Loucy (cell line): Measurements from ENCODE around the gene KRTAP29-1.

Experiments
- H2AFZ ChIP-seq: fragments of 200-600 bp; sonication (generic); 2 replicates; pipeline ENCODE4 v1.6.0; 2016; ENCODE audit warnings: antibody characterized with exemption, mild to moderate bottlenecking, low read length, moderate library complexity
- H3F3A ChIP-seq: fragments of 200-600 bp; 2 replicates; pipeline ENCODE4 v1.6.0; 2016; ENCODE audit warnings: antibody characterized with exemption, low read depth, mild to moderate bottlenecking
- H3K27me3 ChIP-seq: fragments of 200-600 bp; sonication (generic); 2 replicates; pipeline ENCODE4 v1.6.1; 2014; ENCODE audit warnings: low read length, mild to moderate bottlenecking; ENCODE audit not compliant: insufficient read depth, poor library complexity, severe bottlenecking
- H3K36me3 ChIP-seq: fragments of 200-600 bp; sonication (generic); 2 replicates; pipeline ENCODE4 v1.6.1; 2016; ENCODE audit warnings: low read length; ENCODE audit not compliant: insufficient read depth
- H3K4me1 ChIP-seq: fragments of 200-600 bp; sonication (generic); 2 replicates; pipeline ENCODE4 v1.5.1; 2014; ENCODE audit warnings: low read length, mild to moderate bottlenecking; ENCODE audit not compliant: insufficient read depth, poor library complexity, severe bottlenecking
- H3K4me2 ChIP-seq: fragments of 200-600 bp; sonication (generic); 2 replicates; pipeline ENCODE4 v1.6.0; 2014; ENCODE audit warnings: antibody characterized with exemption, low read length, low read depth, mild to moderate bottlenecking; ENCODE audit not compliant: poor library complexity, severe bottlenecking
- H3K4me3 ChIP-seq: fragments of 200-600 bp; sonication (generic); 2 replicates; pipeline ENCODE4 v1.5.1; 2014; ENCODE audit warnings: low read length, mild to moderate bottlenecking, mixed read lengths; ENCODE audit not compliant: poor library complexity, severe bottlenecking
- H3K79me2 ChIP-seq: fragments of 200-600 bp; sonication (generic); 2 replicates; pipeline ENCODE4 v1.6.1; 2014; ENCODE audit warnings: low read length; ENCODE audit not compliant: insufficient read depth
- H3K9ac ChIP-seq: fragments of 200-600 bp; sonication (generic); 2 replicates; pipeline ENCODE4 v1.6.0; 2014; ENCODE audit warnings: mild to moderate bottlenecking, low read depth, low read length, moderate library complexity; ENCODE audit not compliant: poor library complexity, severe bottlenecking
- H3K9me2 ChIP-seq: fragments of 200-600 bp; sonication (generic); replicated peaks from 2 replicates; pipeline ENCODE4 v1.6.1; 2016; ENCODE audit warnings: low read depth, low read length, mixed read lengths
- H3K9me3 ChIP-seq: fragments of 200-600 bp; sonication (generic); 2 replicates; pipeline ENCODE4 v1.6.1; 2014; ENCODE audit warnings: mild to moderate bottlenecking, antibody characterized with exemption, low read length, low read depth; ENCODE audit not compliant: insufficient read depth
- H4K20me1 ChIP-seq: fragments of 200-600 bp; sonication (generic); 2 replicates; pipeline ENCODE4 v1.6.0; 2014; ENCODE audit warnings: antibody characterized with exemption, low read length, mild to moderate bottlenecking; ENCODE audit not compliant: insufficient read depth, poor library complexity, severe bottlenecking
- EZH2phosphoT487 ChIP-seq: fragments of 200-600 bp; IDR thresholded peaks from 2 replicates; pipeline ENCODE4 v1.6.1; 2018; ENCODE audit warnings: antibody characterized with exemption, mild to moderate bottlenecking, moderate library complexity, borderline replicate concordance
- TF ChIP-seq, protein P1 (sequence below): fragments of 200-600 bp; sonication (generic); conservative IDR thresholded peaks from 2 replicates; pipeline ENCODE4 v1.5.1; 2014; ENCODE audit warnings: mild to moderate bottlenecking, antibody characterized with exemption, low read length

KRTAP29-1 gene

DNA sequence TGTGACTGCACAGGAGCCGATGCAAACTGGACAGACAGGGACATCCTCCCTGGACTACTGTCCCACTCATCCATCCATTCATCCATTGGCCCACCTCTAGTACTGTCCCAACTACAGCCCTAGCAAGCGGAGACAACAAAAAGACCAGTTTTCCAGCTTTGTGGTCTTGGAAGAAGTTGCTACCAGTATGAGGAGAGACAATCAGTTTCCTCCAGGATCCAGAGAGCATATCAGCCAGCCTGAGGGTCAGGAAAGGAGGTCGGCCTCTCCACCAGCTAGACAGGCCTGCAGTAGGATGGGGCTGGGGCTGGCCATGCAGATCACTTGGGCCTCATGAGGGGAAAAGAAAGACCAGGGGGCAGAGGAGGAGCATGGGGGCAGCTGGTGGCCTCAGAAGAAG, 31.2 kb upstream of the KRTAP29-1 start:
- no peak overlapping the region for H3K4me3 ChIP-seq
- no peaks in the 10 kb centered on the region for H3K36me3 ChIP-seq
- H2AFZ ChIP-seq = no peak overlapping the region
- no peaks in the 10 kb centered on the region for H4K20me1 ChIP-seq
- H3K79me2 ChIP-seq = no peaks in the 10 kb centered on the region
- no peaks in the 10 kb centered on the region for H3K27me3 ChIP-seq
- H3K4me1 ChIP-seq = no peaks in the 10 kb centered on the region
- H3F3A ChIP-seq = no peaks in the 10 kb centered on the region
- no peak overlapping the region for H3K9ac ChIP-seq
- H3K4me2 ChIP-seq = no peak overlapping the region
- TF ChIP-seq, protein P1, sequence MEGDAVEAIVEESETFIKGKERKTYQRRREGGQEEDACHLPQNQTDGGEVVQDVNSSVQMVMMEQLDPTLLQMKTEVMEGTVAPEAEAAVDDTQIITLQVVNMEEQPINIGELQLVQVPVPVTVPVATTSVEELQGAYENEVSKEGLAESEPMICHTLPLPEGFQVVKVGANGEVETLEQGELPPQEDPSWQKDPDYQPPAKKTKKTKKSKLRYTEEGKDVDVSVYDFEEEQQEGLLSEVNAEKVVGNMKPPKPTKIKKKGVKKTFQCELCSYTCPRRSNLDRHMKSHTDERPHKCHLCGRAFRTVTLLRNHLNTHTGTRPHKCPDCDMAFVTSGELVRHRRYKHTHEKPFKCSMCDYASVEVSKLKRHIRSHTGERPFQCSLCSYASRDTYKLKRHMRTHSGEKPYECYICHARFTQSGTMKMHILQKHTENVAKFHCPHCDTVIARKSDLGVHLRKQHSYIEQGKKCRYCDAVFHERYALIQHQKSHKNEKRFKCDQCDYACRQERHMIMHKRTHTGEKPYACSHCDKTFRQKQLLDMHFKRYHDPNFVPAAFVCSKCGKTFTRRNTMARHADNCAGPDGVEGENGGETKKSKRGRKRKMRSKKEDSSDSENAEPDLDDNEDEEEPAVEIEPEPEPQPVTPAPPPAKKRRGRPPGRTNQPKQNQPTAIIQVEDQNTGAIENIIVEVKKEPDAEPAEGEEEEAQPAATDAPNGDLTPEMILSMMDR = no peak
- TF ChIP-seq EZH2phosphoT487 = no peak
- no peaks in the 10 kb centered on the region for H3K9me3 ChIP-seq
- H3K9me2 ChIP-seq = no peaks in the 10 kb centered on the region

DNA sequence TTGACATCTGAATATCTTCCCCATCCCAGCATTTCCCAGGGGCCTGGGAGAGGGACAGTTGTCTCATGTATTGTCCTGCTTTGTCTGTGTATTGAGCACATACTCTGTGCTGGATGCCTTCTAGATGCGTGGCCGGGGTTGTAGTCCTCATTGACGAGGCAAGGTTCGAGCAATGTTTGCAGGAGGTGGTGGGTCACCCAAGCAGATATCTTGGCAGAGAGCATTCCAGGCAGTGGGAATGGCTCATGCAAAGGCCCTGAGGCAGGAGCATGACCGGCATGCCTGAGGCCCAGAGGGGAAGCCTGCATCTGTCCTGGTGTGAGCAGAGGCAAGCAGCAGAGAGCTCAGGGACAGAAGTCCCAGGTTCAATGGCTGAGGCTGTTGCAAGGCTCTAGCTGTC, 30.4 kb upstream of the KRTAP29-1 start:
- Histone ChIP-seq H3K79me2 (no peaks in the 10 kb centered on the region), H3K9ac (no peak overlapping the region), H3K27me3 (no peaks in the 10 kb centered on the region), H3K36me3 (no peaks in the 10 kb centered on the region), H3K9me3 (no peaks in the 10 kb centered on the region), H4K20me1 (no peaks in the 10 kb centered on the region), H3K9me2 (no peaks in the 10 kb centered on the region), H3F3A (no peaks in the 10 kb centered on the region), H3K4me2 (no peak overlapping the region), H3K4me1 (no peaks in the 10 kb centered on the region), H2AFZ (no peak overlapping the region), H3K4me3 (no peak overlapping the region)
- TF ChIP-seq, protein P1 = no peak
- TF ChIP-seq EZH2phosphoT487 = no peak

DNA sequence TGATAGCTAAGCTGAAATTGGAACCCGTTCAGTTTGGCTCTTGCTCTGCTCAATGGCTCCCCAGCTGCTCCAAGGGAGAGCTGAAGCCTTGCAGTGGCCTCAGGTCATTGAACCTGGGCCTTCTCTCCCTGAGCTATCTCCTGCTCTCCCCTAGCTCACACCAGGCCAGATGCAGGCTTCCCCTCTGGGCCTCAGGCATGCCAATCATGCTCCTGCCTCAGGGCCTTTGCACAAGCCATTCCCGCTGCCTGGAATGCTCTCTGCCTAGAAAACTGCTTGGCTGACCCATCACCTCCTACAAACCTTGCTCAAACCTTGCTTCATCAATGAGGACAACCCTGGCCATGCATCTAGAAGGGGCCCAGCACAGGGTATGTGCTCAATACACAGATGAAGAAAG, 29.6 kb upstream of the KRTAP29-1 start:
- TF ChIP-seq, protein P1 = no peak
- TF ChIP-seq EZH2phosphoT487 = no peak
- no peak overlapping the region for H3K4me2 ChIP-seq
- H3K27me3 ChIP-seq = no peaks in the 10 kb centered on the region
- H3K79me2 ChIP-seq = no peaks in the 10 kb centered on the region
- no peaks in the 10 kb centered on the region for H3K4me1 ChIP-seq
- H3F3A ChIP-seq = no peaks in the 10 kb centered on the region
- H3K9me2 ChIP-seq = no peaks in the 10 kb centered on the region
- H4K20me1 ChIP-seq = no peaks in the 10 kb centered on the region
- H2AFZ ChIP-seq = no peak overlapping the region
- H3K9ac ChIP-seq = no peak overlapping the region
- no peaks in the 10 kb centered on the region for H3K9me3 ChIP-seq
- no peaks in the 10 kb centered on the region for H3K36me3 ChIP-seq
- H3K4me3 ChIP-seq = no peak overlapping the region
